ENCODE results near the gene LIPE. TPM values are rescaled to one million over a fixed set of nuclear protein-coding genes. Genes with fewer than 3 reads are reported as not detected.

LIPE gene
- total RNA-seq, 1 experiment from 2014 or later = 6.8 TPM

GRCh38 chr19:42400404-42400803 is 26.8 kb downstream of the LIPE start:
- CTCF ChIA-PET = interaction anchor here (0.5 to 1.5 kb wide), 3 partner anchors 21 to 268 kb away, joined by 3 read pairs; no protein-coding TSS in a partner anchor
- no TSS peak for BruUV-seq (replicated peaks)
- POLR2A ChIA-PET (ENCODE audit: low non-redundant PET) = no interaction called here

GRCh38 chr19:42397263-42398166 is 29.7 kb downstream of the LIPE start:
- ChIA-PET CTCF (interaction anchor here (0.6 to 1.0 kb wide), 2 partner anchors 14 to 41 kb away, joined by 3 to 6 read pairs; no protein-coding TSS in a partner anchor), POLR2A (ENCODE audit: low non-redundant PET) (no interaction called here)
- H3K4me3 ChIP-seq (ENCODE audit: low read depth, low read length, poor library complexity, severe bottlenecking) = peak overlapping the region; percentile 56
- no peak for DNase-seq (ENCODE audit: low spot score)
- peak overlapping the region; percentile 81 for H3K27ac ChIP-seq (ENCODE audit: low read depth, low read length, poor library complexity, severe bottlenecking)
- H3K27me3 ChIP-seq (replicated peaks; ENCODE audit: insufficient read depth, low read depth, low read length, poor library complexity) = no peaks in the 10 kb centered on the region
- H3K36me3 ChIP-seq (ENCODE audit: insufficient read depth, low read length, poor library complexity, severe bottlenecking) = no peaks in the 10 kb centered on the region
- TF ChIP-seq EZH2 (IDR thresholded peaks at IDR 0.05; ENCODE audit: borderline replicate concordance, low read depth, low read length, poor library complexity, severe bottlenecking) (no peak), CTCF (conservative IDR thresholded peaks at IDR 0.05; ENCODE audit: low read depth, low read length) (no peak)
- TSS peak; percentile 70 for BruUV-seq (replicated peaks)
- H3K9me3 ChIP-seq (ENCODE audit: low read depth, low read length, poor library complexity, severe bottlenecking) = no peaks in the 10 kb centered on the region
- intact Hi-C loops (cut with micrococcal nuclease; ENCODE audit: unreplicated experiment) = no loop called here
- H3K4me1 ChIP-seq (ENCODE audit: insufficient read depth, low read length, poor library complexity, severe bottlenecking) = peaks cover 10% of the 10 kb centered on the region

More at GRCh38 chr19:42400404-42400803, 26.8 kb downstream of the LIPE start:
- TF ChIP-seq CTCF (conservative IDR thresholded peaks at IDR 0.05; ENCODE audit: low read depth, low read length) = no peak
- TF ChIP-seq EZH2 (IDR thresholded peaks at IDR 0.05; ENCODE audit: borderline replicate concordance, low read depth, low read length, poor library complexity, severe bottlenecking) = no peak
- Histone ChIP-seq H3K4me1 (ENCODE audit: insufficient read depth, low read length, poor library complexity, severe bottlenecking) (peaks cover 10% of the 10 kb centered on the region), H3K9me3 (ENCODE audit: low read depth, low read length, poor library complexity, severe bottlenecking) (no peaks in the 10 kb centered on the region), H3K36me3 (ENCODE audit: insufficient read depth, low read length, poor library complexity, severe bottlenecking) (no peaks in the 10 kb centered on the region), H3K4me3 (ENCODE audit: low read depth, low read length, poor library complexity, severe bottlenecking) (no peak overlapping the region), H3K27ac (ENCODE audit: low read depth, low read length, poor library complexity, severe bottlenecking) (no peak overlapping the region), H3K27me3 (replicated peaks; ENCODE audit: insufficient read depth, low read depth, low read length, poor library complexity) (no peaks in the 10 kb centered on the region)
- intact Hi-C loops (cut with micrococcal nuclease; ENCODE audit: unreplicated experiment) = loop anchor here (5.0 kb wide), 1 partner anchor 293 kb away; no protein-coding TSS in a partner anchor
- no peak for DNase-seq (ENCODE audit: low spot score)

GRCh38 chr19:42396381-42397262 is 30.6 kb downstream of the LIPE start:
- DNase-seq (ENCODE audit: low spot score) = peak; percentile 99
- H3K4me1 ChIP-seq (ENCODE audit: insufficient read depth, low read length, poor library complexity, severe bottlenecking) = peaks cover 10% of the 10 kb centered on the region
- no peak for TF ChIP-seq CTCF (conservative IDR thresholded peaks at IDR 0.05; ENCODE audit: low read depth, low read length)
- TF ChIP-seq EZH2 (IDR thresholded peaks at IDR 0.05; ENCODE audit: borderline replicate concordance, low read depth, low read length, poor library complexity, severe bottlenecking) = no peak
- ChIA-PET POLR2A (ENCODE audit: low non-redundant PET) (no interaction called here), CTCF (interaction anchor here (0.6 to 1.0 kb wide), 2 partner anchors 13 to 42 kb away, joined by 3 to 6 read pairs; no protein-coding TSS in a partner anchor)
- BruUV-seq (replicated peaks) = TSS peak; percentile 98
- H3K27ac ChIP-seq (ENCODE audit: low read depth, low read length, poor library complexity, severe bottlenecking) = peak overlapping the region; percentile 81
- H3K4me3 ChIP-seq (ENCODE audit: low read depth, low read length, poor library complexity, severe bottlenecking) = peak overlapping the region; percentile 56
- intact Hi-C loops (cut with micrococcal nuclease; ENCODE audit: unreplicated experiment) = no loop called here
- H3K9me3 ChIP-seq (ENCODE audit: low read depth, low read length, poor library complexity, severe bottlenecking) = no peaks in the 10 kb centered on the region
- no peaks in the 10 kb centered on the region for H3K36me3 ChIP-seq (ENCODE audit: insufficient read depth, low read length, poor library complexity, severe bottlenecking)
- peaks cover 5% of the 10 kb centered on the region for H3K27me3 ChIP-seq (replicated peaks; ENCODE audit: insufficient read depth, low read depth, low read length, poor library complexity)

All from A673 (cell line).